Vagina (tissue), 2 donors: ENCODE results near the gene NFIA.

Source experiments
- POLR2A ChIP-seq, 2 donors: fragments of 450-650 bp; IDR thresholded peaks; one replicate each; pipeline ENCODE4 v1.6.1; 2017; ENCODE audit warnings: antibody characterized with exemption in 2 of 2, mild to moderate bottlenecking in 2 of 2, moderate library complexity in 2 of 2
- TF ChIP-seq, protein P1 (sequence below), 3 experiments: fragments of 450-650 bp in 2 of 3; fragments of 200-600 bp in 1 of 3; sonication (generic) in 1 of 3; IDR thresholded peaks; one replicate each; pipeline ENCODE4 v1.5.1; 2017 to 2019; ENCODE audit warnings: antibody characterized with exemption in 3 of 3, mild to moderate bottlenecking in 2 of 3, moderate library complexity in 2 of 3

DNA sequence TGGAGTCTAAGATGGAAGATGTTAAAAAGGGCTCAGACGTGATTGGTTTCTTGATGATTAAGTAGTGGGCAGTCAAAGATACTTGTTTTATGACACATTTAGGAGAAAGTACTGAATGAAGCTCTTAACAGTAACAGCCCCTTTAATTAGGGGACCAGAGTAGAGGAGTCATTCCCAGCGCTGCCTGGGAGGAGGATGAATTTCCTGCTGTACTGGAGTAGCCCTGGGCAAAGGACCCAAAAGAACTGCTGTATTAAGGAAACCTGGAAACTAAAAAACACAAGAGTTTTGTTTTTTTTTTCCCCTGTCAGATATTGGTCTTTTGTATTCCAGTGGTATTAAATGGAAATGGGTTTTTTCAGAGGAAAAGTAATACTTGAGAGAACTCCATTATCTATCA, 126.5 kb downstream of the NFIA start:
- TF ChIP-seq, protein P1, sequence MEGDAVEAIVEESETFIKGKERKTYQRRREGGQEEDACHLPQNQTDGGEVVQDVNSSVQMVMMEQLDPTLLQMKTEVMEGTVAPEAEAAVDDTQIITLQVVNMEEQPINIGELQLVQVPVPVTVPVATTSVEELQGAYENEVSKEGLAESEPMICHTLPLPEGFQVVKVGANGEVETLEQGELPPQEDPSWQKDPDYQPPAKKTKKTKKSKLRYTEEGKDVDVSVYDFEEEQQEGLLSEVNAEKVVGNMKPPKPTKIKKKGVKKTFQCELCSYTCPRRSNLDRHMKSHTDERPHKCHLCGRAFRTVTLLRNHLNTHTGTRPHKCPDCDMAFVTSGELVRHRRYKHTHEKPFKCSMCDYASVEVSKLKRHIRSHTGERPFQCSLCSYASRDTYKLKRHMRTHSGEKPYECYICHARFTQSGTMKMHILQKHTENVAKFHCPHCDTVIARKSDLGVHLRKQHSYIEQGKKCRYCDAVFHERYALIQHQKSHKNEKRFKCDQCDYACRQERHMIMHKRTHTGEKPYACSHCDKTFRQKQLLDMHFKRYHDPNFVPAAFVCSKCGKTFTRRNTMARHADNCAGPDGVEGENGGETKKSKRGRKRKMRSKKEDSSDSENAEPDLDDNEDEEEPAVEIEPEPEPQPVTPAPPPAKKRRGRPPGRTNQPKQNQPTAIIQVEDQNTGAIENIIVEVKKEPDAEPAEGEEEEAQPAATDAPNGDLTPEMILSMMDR (IDR thresholded peaks at IDR 0.05): no peak
- TF ChIP-seq POLR2A (IDR thresholded peaks at IDR 0.05): no peak
